Natural killer cell (primary cell): ENCODE results near the gene AUTS2. TPM values are rescaled to one million over a fixed set of nuclear protein-coding genes. Genes with fewer than 3 reads are reported as not detected.

Experiments used
- ATAC-seq, 3 donors: fragments of 150-1000 bp in 2 of 3; fragments of 200-7000 bp in 1 of 3; cut with Tn5 transposase; 1 replicate in 1 of 3; 2 replicates in 2 of 3; pipeline ENCODE4 v1.10.0; 2021; ENCODE audit warnings: mild to moderate bottlenecking in 2 of 3, moderate library complexity in 2 of 3
- DNase-seq, 2 donors: peaks; one replicate each; pipeline versions ENCODE4 v3.0.0 to v3.0.0-alpha.2; 2013 to 2021; ENCODE audit warnings: mixed read lengths in 1 of 2
- H3K27ac ChIP-seq: one replicate; pipeline ENCODE4 v1.5.1; 2013; ENCODE audit warnings: mild to moderate bottlenecking, low read length
- H3K27me3 ChIP-seq: one replicate; pipeline ENCODE4 v1.6.1; 2013; ENCODE audit warnings: low read length; ENCODE audit not compliant: control insufficient read depth, insufficient read depth
- H3K36me3 ChIP-seq: one replicate; pipeline ENCODE4 v1.6.1; 2013; ENCODE audit warnings: low read length; ENCODE audit not compliant: control insufficient read depth, insufficient read depth
- H3K4me1 ChIP-seq: one replicate; pipeline ENCODE4 v1.6.1; 2013; ENCODE audit warnings: low read length; ENCODE audit not compliant: control insufficient read depth, insufficient read depth
- H3K4me3 ChIP-seq: one replicate; pipeline ENCODE4 v1.5.1; 2013; ENCODE audit warnings: low read length
- H3K9me3 ChIP-seq: one replicate; pipeline ENCODE4 v1.6.1; 2013; ENCODE audit warnings: low read length; ENCODE audit not compliant: control insufficient read depth, insufficient read depth
- H3K27ac Mint-ChIP-seq, 2 donors: one replicate each; pipeline ENCODE4 v1.8.0; 2022; ENCODE audit warnings: mild to moderate bottlenecking in 2 of 2, mixed read lengths in 2 of 2, moderate library complexity in 1 of 2
- H3K27me3 Mint-ChIP-seq, 2 donors: one replicate each; pipeline ENCODE4 v1.8.0; 2022; ENCODE audit warnings: low read depth in 2 of 2, mixed read lengths in 2 of 2
- H3K36me3 Mint-ChIP-seq: one replicate; pipeline ENCODE4 v1.8.0; 2022; ENCODE audit warnings: mixed read lengths
- H3K4me1 Mint-ChIP-seq, 2 donors: one replicate each; pipeline ENCODE4 v1.8.0; 2022; ENCODE audit warnings: mixed read lengths in 2 of 2
- H3K4me3 Mint-ChIP-seq: one replicate; pipeline ENCODE4 v1.8.0; 2022; ENCODE audit warnings: mild to moderate bottlenecking, moderate library complexity, mixed read lengths
- H3K9me3 Mint-ChIP-seq, 2 donors: one replicate each; pipeline ENCODE4 v1.8.0; 2022; ENCODE audit warnings: mixed read lengths in 2 of 2
- CTCF ChIP-seq: fragments of 200-600 bp; IDR thresholded peaks from one replicate; pipeline ENCODE4 v1.8.0; 2022; ENCODE audit warnings: antibody characterized with exemption
- WGBS: methylation state at CpG from one replicate; pipeline ENCODE4 v1.1.7; 2013; ENCODE audit warnings: missing lambda C conversion rate; ENCODE audit not compliant: insufficient coverage; 5-methylcytosine and 5-hydroxymethylcytosine counted together
- intact Hi-C: fragments of 100-400 bp; cut with micrococcal nuclease; formaldehyde crosslinking; loops from one replicate; pipeline ENCODE4 v1.14.2; 2022
- total RNA-seq, 4 donors: library from RNA; stranded (reverse); fragments of 120-200 nt in 1 of 4; gene quantifications; one replicate each; pipeline versions ENCODE4 v1.2.3 to v1.2.4, GENCODE V29; 2013 to 2022

AUTS2 gene
- total RNA-seq, 3 donors from 2014 or later (not counting 1 experiment from before 2014, with no cell fraction given) = 147 to 197 (median 155) TPM

GRCh38 chr7:70673778-70674570 lies 1075.7 kb downstream of the AUTS2 start:
- Mint-ChIP-seq H3K27me3 (no peaks in the 10 kb centered on the region), H3K27ac (no peak overlapping the region), H3K36me3 (no peaks in the 10 kb centered on the region), H3K4me3 (no peak overlapping the region), H3K4me1 (peaks cover 54 to 68% of the 10 kb centered on the region in 2 donors), H3K9me3 (no peaks in the 10 kb centered on the region)
- DNase-seq = no peak
- intact Hi-C loops = no loop called here
- Histone ChIP-seq H3K36me3 (no peaks in the 10 kb centered on the region), H3K27ac (no peak overlapping the region), H3K9me3 (no peaks in the 10 kb centered on the region), H3K4me3 (no peak overlapping the region), H3K4me1 (peaks cover 42% of the 10 kb centered on the region), H3K27me3 (no peaks in the 10 kb centered on the region)
- ATAC-seq = no peak
- WGBS = 75% methylated on average over 9 of the region's 11 CpGs
- no peak for TF ChIP-seq CTCF

GRCh38 chr7:70674571-70675010 lies 1076.3 kb downstream of the AUTS2 start:
- H3K27ac ChIP-seq = no peak overlapping the region
- no peak overlapping the region for H3K4me3 ChIP-seq
- TF ChIP-seq CTCF = no peak
- H3K4me1 ChIP-seq = peaks cover 41% of the 10 kb centered on the region
- Mint-ChIP-seq H3K27me3 (no peaks in the 10 kb centered on the region), H3K4me1 (peaks cover 57 to 68% of the 10 kb centered on the region in 2 donors), H3K27ac (no peak overlapping the region), H3K9me3 (no peaks in the 10 kb centered on the region), H3K4me3 (no peak overlapping the region), H3K36me3 (no peaks in the 10 kb centered on the region)
- H3K36me3 ChIP-seq = no peaks in the 10 kb centered on the region
- intact Hi-C loops = no loop called here
- ATAC-seq (no peak), DNase-seq (no peak)
- H3K9me3 ChIP-seq = no peaks in the 10 kb centered on the region
- 64% methylated on average over 5 of the region's 5 CpGs for WGBS
- no peaks in the 10 kb centered on the region for H3K27me3 ChIP-seq

DNA sequence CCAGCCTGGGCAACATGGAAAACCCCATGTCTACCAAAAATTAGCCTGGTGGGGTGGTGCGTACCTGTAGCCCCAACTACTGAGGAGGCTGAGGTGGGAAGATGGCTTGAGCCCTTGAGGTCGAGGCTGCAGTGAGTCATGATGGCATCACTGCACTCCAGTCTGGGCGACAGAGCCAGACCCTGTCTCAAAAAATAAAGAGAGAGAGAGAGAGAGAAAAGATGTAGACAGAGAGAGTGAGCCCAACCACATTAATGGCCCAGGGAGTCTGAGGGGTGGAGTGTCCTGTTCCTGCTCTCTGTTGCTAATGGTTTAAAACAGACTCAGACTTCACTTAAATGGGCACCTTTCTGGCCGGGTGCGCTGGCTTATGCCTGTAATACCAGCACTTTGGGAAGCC lies 1078.0 kb downstream of the AUTS2 start:
- DNase-seq (no peak), ATAC-seq (no peak)
- Histone ChIP-seq H3K36me3 (no peaks in the 10 kb centered on the region), H3K4me1 (peaks cover 39% of the 10 kb centered on the region), H3K27me3 (no peaks in the 10 kb centered on the region), H3K27ac (no peak overlapping the region), H3K4me3 (no peak overlapping the region), H3K9me3 (no peaks in the 10 kb centered on the region)
- Mint-ChIP-seq H3K4me1 (peaks cover 60 to 71% of the 10 kb centered on the region in 2 donors), H3K36me3 (no peaks in the 10 kb centered on the region), H3K27ac (no peak overlapping the region), H3K27me3 (no peaks in the 10 kb centered on the region), H3K9me3 (no peaks in the 10 kb centered on the region), H3K4me3 (no peak overlapping the region)
- no peak for TF ChIP-seq CTCF
- 100% methylated on average over 5 of the region's 5 CpGs for WGBS
- intact Hi-C loops = no loop called here
